ENCODE results near the gene RNU2-1. TPM values are rescaled to one million over a fixed set of nuclear protein-coding genes. Genes with fewer than 3 reads are reported as not detected.

Gene RNU2-1
- total and polyA plus RNA-seq, 2 experiments from 2014 or later: not detected

- Histone ChIP-seq H3K36me3 (replicated peaks; ENCODE audit: insufficient read depth, low read depth) (no peaks in the 10 kb centered on the region), H3K27ac (no peak overlapping the region), H4K20me1 (ENCODE audit: insufficient read depth, poor library complexity, severe bottlenecking) (no peaks in the 10 kb centered on the region), H3K4me1 (ENCODE audit: insufficient read depth) (no peaks in the 10 kb centered on the region), H3K4me3 (no peak overlapping the region), H3K9me2 (replicated peaks; ENCODE audit: insufficient read depth) (no peaks in the 10 kb centered on the region), H2AFZ (no peak overlapping the region), H3K9me3 (ENCODE audit: low read depth) (no peaks in the 10 kb centered on the region), H3K79me2 (no peaks in the 10 kb centered on the region), H3K27me3 (no peaks in the 10 kb centered on the region), H3K4me2 (no peak overlapping the region)
- WGBS (ENCODE audit: low lambda C conversion rate, missing lambda C conversion rate): 95% methylated on average over 7 of the region's 7 CpGs
- no peak for DNase-seq (ENCODE audit: low spot score)
- TF ChIP-seq EZH2phosphoT487 (IDR thresholded peaks at IDR 0.05; ENCODE audit: low read depth, severe bottlenecking, unreplicated experiment): no peak
- no peak for TF ChIP-seq CTCF (IDR thresholded peaks at IDR 0.05; ENCODE audit: poor library complexity)
- no peak for TF ChIP-seq EZH2 (IDR thresholded peaks at IDR 0.05; ENCODE audit: borderline replicate concordance)
Observed at GRCh38 chr17:43224146-43224705, 9.6 kb downstream of the RNU2-1 start.

GRCh38 chr17:43220511-43221125 lies 13.2 kb downstream of the RNU2-1 start:
- H3K4me1 ChIP-seq (ENCODE audit: insufficient read depth): peaks cover 15% of the 10 kb centered on the region
- no peak overlapping the region for H2AFZ ChIP-seq
- no peak overlapping the region for H3K4me3 ChIP-seq
- WGBS (ENCODE audit: low lambda C conversion rate, missing lambda C conversion rate): 87% methylated on average over 9 of the region's 9 CpGs
- H3K27ac ChIP-seq: no peak overlapping the region
- H3K9me2 ChIP-seq (replicated peaks; ENCODE audit: insufficient read depth): no peaks in the 10 kb centered on the region
- no peaks in the 10 kb centered on the region for H3K27me3 ChIP-seq
- no peaks in the 10 kb centered on the region for H3K36me3 ChIP-seq (replicated peaks; ENCODE audit: insufficient read depth, low read depth)
- no peak for DNase-seq (ENCODE audit: low spot score)
- H3K79me2 ChIP-seq: no peaks in the 10 kb centered on the region
- no peaks in the 10 kb centered on the region for H4K20me1 ChIP-seq (ENCODE audit: insufficient read depth, poor library complexity, severe bottlenecking)
- no peak for TF ChIP-seq EZH2phosphoT487 (IDR thresholded peaks at IDR 0.05; ENCODE audit: low read depth, severe bottlenecking, unreplicated experiment)
- TF ChIP-seq EZH2 (IDR thresholded peaks at IDR 0.05; ENCODE audit: borderline replicate concordance): no peak
- no peak for TF ChIP-seq CTCF (IDR thresholded peaks at IDR 0.05; ENCODE audit: poor library complexity)
- H3K9me3 ChIP-seq (ENCODE audit: low read depth): no peaks in the 10 kb centered on the region
- no peak overlapping the region for H3K4me2 ChIP-seq

GRCh38 chr17:43219746-43220380 lies 13.9 kb downstream of the RNU2-1 start:
- Histone ChIP-seq H3K36me3 (replicated peaks; ENCODE audit: insufficient read depth, low read depth) (no peaks in the 10 kb centered on the region), H3K4me2 (no peak overlapping the region), H3K4me3 (no peak overlapping the region), H3K9me2 (replicated peaks; ENCODE audit: insufficient read depth) (no peaks in the 10 kb centered on the region), H3K27ac (no peak overlapping the region), H3K9me3 (ENCODE audit: low read depth) (no peaks in the 10 kb centered on the region), H4K20me1 (ENCODE audit: insufficient read depth, poor library complexity, severe bottlenecking) (no peaks in the 10 kb centered on the region), H3K27me3 (no peaks in the 10 kb centered on the region), H3K79me2 (no peaks in the 10 kb centered on the region), H2AFZ (no peak overlapping the region), H3K4me1 (ENCODE audit: insufficient read depth) (peaks cover 15% of the 10 kb centered on the region)
- no peak for DNase-seq (ENCODE audit: low spot score)
- no peak for TF ChIP-seq CTCF (IDR thresholded peaks at IDR 0.05; ENCODE audit: poor library complexity)
- TF ChIP-seq EZH2 (IDR thresholded peaks at IDR 0.05; ENCODE audit: borderline replicate concordance): no peak
- no peak for TF ChIP-seq EZH2phosphoT487 (IDR thresholded peaks at IDR 0.05; ENCODE audit: low read depth, severe bottlenecking, unreplicated experiment)
- WGBS (ENCODE audit: low lambda C conversion rate, missing lambda C conversion rate): 91% methylated on average over 8 of the region's 8 CpGs

Measured in hepatocyte (in vitro differentiated cells).